ENCODE results near the gene TSPAN4. TPM values are rescaled to one million over a fixed set of nuclear protein-coding genes. Genes with fewer than 3 reads are reported as not detected.

TSPAN4 gene
- total and polyA plus RNA-seq, 12 donors = 22.2 to 66.5 (median 29.5) TPM

- DNase-seq (no peak), ATAC-seq (no peak)
- Histone ChIP-seq H3K4me1 (no peaks in the 10 kb centered on the region), H3K27me3 (no peaks in the 10 kb centered on the region), H3K9me3 (no peaks in the 10 kb centered on the region), H3K36me3 (peaks cover 0 to 75% (median 45%) of the 10 kb centered on the region in 9 donors), H3K27ac (no peak overlapping the region), H3K4me3 (no peak overlapping the region)
- no peak for TF ChIP-seq CTCF (IDR thresholded peaks at IDR 0.05)
- WGBS, 2 donors = 87 to 95% methylated on average over 7 of the region's 7 CpGs
- intact Hi-C loops (cut with DNase I) = no loop called here
Observed at GRCh38 chr11:900545-900944, 57.9 kb downstream of the TSPAN4 start.

- no peaks in the 10 kb centered on the region for H3K27me3 ChIP-seq
- WGBS, 2 donors = 93 to 94% methylated on average over 19 of the region's 19 CpGs
- intact Hi-C loops (cut with DNase I) = no loop called here
- H3K9me3 ChIP-seq = no peaks in the 10 kb centered on the region
- no peak for TF ChIP-seq CTCF (IDR thresholded peaks at IDR 0.05)
- H3K36me3 ChIP-seq = peaks cover 0 to 80% (median 45%) of the 10 kb centered on the region in 9 donors
- DNase-seq = no peak
- H3K27ac ChIP-seq = no peak overlapping the region
- no peak overlapping the region for H3K4me3 ChIP-seq
- no peaks in the 10 kb centered on the region for H3K4me1 ChIP-seq
- ATAC-seq = no peak
Observed at GRCh38 chr11:901452-902061, 58.9 kb downstream of the TSPAN4 start.

GRCh38 chr11:904380-904779, 61.7 kb downstream of the TSPAN4 start:
- DNase-seq (no peak), ATAC-seq (no peak)
- H3K4me3 ChIP-seq = no peak overlapping the region
- H3K27ac ChIP-seq = no peak overlapping the region
- TF ChIP-seq CTCF (IDR thresholded peaks at IDR 0.05) = no peak
- intact Hi-C loops (cut with DNase I) = no loop called here
- no peaks in the 10 kb centered on the region for H3K27me3 ChIP-seq
- WGBS, 2 donors = 92 to 93% methylated on average over 7 of the region's 7 CpGs
- peaks cover 0 to 5% (median 0%) of the 10 kb centered on the region in 9 donors for H3K4me1 ChIP-seq
- peaks cover 0 to 75% (median 36%) of the 10 kb centered on the region in 9 donors for H3K36me3 ChIP-seq
- no peaks in the 10 kb centered on the region for H3K9me3 ChIP-seq

- intact Hi-C loops (cut with DNase I) = loop anchor here in 1 of 10 donors (5.0 kb wide), 1 partner anchor 59 kb away; no protein-coding TSS in a partner anchor
- WGBS, 2 donors = 91 to 95% methylated on average over 7 of the region's 7 CpGs
- H3K27ac ChIP-seq = no peak overlapping the region
- no peak for ATAC-seq
- peaks cover 0 to 14% (median 10%) of the 10 kb centered on the region in 9 donors for H3K4me1 ChIP-seq
- TF ChIP-seq CTCF (IDR thresholded peaks at IDR 0.05) = no peak
- no peaks in the 10 kb centered on the region for H3K27me3 ChIP-seq
- no peak for DNase-seq
- no peak overlapping the region for H3K4me3 ChIP-seq
- peaks cover 0 to 59% (median 22%) of the 10 kb centered on the region in 9 donors for H3K36me3 ChIP-seq
- no peaks in the 10 kb centered on the region for H3K9me3 ChIP-seq
Observed at GRCh38 chr11:905952-906351, 63.3 kb downstream of the TSPAN4 start.

Data from heart right ventricle (tissue), 16 donors.